GM23338 (cell line): ENCODE results near the gene CABLES2.

Experiments
- EZH2 ChIP-seq: fragments of 200-600 bp; sonication (generic); IDR thresholded peaks from one replicate; pipeline ENCODE4 v1.8.0; 2017; ENCODE audit warnings: antibody characterized with exemption, mild to moderate bottlenecking, low read depth; ENCODE audit not compliant: unreplicated experiment
- TF ChIP-seq, protein P1 (sequence below), 2 experiments: fragments of 200-600 bp in 1 of 2; sonication (generic) in 1 of 2; conservative IDR thresholded peaks; 2 replicates each; pipeline versions ENCODE4 v1.5.1 to v1.6.1; 2016 to 2017; ENCODE audit warnings: antibody characterized with exemption in 2 of 2, low read depth in 2 of 2, mild to moderate bottlenecking in 2 of 2, moderate library complexity in 1 of 2
- TF ChIP-seq, protein P2 (sequence below): IDR thresholded peaks from one replicate; pipeline ENCODE4 v1.6.1; 2018; ENCODE audit warnings: antibody characterized with exemption; ENCODE audit not compliant: unreplicated experiment

GRCh38 chr20:62356589-62357186, 50.4 kb downstream of the CABLES2 start:
- TF ChIP-seq, protein P1, sequence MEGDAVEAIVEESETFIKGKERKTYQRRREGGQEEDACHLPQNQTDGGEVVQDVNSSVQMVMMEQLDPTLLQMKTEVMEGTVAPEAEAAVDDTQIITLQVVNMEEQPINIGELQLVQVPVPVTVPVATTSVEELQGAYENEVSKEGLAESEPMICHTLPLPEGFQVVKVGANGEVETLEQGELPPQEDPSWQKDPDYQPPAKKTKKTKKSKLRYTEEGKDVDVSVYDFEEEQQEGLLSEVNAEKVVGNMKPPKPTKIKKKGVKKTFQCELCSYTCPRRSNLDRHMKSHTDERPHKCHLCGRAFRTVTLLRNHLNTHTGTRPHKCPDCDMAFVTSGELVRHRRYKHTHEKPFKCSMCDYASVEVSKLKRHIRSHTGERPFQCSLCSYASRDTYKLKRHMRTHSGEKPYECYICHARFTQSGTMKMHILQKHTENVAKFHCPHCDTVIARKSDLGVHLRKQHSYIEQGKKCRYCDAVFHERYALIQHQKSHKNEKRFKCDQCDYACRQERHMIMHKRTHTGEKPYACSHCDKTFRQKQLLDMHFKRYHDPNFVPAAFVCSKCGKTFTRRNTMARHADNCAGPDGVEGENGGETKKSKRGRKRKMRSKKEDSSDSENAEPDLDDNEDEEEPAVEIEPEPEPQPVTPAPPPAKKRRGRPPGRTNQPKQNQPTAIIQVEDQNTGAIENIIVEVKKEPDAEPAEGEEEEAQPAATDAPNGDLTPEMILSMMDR (conservative IDR thresholded peaks at IDR 0.05; ENCODE audit: low read depth in 2 of 2), result no peak
- TF ChIP-seq, protein P2, sequence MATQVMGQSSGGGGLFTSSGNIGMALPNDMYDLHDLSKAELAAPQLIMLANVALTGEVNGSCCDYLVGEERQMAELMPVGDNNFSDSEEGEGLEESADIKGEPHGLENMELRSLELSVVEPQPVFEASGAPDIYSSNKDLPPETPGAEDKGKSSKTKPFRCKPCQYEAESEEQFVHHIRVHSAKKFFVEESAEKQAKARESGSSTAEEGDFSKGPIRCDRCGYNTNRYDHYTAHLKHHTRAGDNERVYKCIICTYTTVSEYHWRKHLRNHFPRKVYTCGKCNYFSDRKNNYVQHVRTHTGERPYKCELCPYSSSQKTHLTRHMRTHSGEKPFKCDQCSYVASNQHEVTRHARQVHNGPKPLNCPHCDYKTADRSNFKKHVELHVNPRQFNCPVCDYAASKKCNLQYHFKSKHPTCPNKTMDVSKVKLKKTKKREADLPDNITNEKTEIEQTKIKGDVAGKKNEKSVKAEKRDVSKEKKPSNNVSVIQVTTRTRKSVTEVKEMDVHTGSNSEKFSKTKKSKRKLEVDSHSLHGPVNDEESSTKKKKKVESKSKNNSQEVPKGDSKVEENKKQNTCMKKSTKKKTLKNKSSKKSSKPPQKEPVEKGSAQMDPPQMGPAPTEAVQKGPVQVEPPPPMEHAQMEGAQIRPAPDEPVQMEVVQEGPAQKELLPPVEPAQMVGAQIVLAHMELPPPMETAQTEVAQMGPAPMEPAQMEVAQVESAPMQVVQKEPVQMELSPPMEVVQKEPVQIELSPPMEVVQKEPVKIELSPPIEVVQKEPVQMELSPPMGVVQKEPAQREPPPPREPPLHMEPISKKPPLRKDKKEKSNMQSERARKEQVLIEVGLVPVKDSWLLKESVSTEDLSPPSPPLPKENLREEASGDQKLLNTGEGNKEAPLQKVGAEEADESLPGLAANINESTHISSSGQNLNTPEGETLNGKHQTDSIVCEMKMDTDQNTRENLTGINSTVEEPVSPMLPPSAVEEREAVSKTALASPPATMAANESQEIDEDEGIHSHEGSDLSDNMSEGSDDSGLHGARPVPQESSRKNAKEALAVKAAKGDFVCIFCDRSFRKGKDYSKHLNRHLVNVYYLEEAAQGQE, result no peak
- TF ChIP-seq EZH2, result no peak
